GM03348 (cell line): ENCODE measurements around the gene SLC10A7.
"Not testable (repeated sequence)": the region's sequence is repeated elsewhere in the genome, so short reads cannot be mapped to it uniquely, and the experiment has no call there.

ENCODE experiments used
- DNase-seq: peaks from one replicate; pipeline ENCODE4 v3.0.0; 2012; ENCODE audit warnings: low spot score

SLC10A7 gene

GRCh38 chr4:146439437-146439836 is 82.3 kb downstream of the SLC10A7 start:
- DNase-seq: no peak

GRCh38 chr4:146437778-146438177 is 84.0 kb downstream of the SLC10A7 start:
- DNase-seq: no peak

DNA sequence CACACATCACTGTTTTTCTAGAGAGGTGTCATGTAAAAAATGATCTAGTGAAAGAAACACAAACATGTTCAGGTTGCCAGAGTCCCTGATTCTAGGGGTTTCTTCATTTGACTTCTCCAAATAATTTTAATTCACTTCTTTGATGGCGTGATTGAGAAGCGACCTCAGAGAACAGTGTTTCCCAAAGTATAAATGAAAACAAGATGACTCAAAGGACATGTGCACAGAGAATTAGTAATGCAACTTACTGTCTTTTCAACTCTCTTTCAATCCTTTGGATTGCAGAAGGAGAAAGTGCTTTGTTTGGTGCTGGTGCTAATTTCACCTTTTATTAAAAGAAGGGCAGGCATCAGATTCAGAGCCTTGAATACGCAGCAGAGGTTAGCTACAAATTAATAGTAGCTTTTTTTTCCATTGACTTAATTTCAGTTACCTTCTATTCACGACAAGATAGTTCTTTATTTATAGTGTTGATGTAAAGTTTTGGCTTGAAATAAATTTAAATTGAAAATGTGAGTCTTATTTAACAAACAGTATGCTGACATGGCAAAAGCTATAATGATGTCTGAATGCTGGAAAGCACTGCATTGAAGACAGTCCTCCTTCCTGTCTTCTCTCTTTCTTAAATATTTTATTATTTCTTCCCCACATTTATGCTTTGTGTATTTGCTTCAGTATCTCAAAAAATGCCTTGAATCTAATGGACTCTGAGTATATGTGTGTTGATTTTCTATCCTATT is 85.1 kb downstream of the SLC10A7 start:
- no peak for DNase-seq

DNA sequence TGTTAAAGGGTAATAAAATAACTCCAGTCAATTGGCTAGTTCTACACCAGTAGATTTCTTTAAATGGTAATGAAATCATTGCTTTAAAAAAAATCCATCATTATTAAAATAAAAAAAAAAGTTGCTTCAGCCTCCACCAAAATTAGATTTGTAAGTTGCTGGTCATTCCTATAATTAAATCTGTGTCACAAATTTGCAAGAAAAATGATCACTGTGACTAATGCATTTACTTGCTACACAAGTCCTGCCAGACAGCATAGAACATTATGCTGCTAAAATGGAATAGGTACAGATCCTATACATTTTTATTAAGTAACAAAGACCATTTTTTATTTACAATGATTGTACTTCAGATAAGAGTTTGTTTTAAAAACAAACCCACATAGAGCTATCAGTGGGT is 85.8 kb downstream of the SLC10A7 start:
- no peak for DNase-seq

DNA sequence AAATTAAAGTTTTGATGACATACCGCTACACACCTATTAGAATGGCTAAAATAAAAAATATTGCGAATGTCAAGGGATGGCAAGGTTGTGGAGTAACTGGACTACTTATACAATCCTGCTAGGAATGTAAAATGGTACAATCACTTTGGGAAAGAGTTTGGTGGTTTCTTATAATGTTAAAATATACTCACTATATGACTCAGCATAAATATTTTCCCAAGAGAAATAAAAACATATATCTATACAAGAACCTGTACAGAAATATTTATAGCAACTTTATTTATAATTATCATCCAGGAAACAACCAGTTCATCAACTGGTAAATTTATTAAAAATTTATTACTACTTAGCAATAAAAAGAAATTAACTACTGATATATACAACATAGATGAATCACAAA is 89.7 kb downstream of the SLC10A7 start:
- no peak for DNase-seq

- no peak for DNase-seq
Measured at GRCh38 chr4:146428298-146428697, 93.4 kb downstream of the SLC10A7 start.

DNA sequence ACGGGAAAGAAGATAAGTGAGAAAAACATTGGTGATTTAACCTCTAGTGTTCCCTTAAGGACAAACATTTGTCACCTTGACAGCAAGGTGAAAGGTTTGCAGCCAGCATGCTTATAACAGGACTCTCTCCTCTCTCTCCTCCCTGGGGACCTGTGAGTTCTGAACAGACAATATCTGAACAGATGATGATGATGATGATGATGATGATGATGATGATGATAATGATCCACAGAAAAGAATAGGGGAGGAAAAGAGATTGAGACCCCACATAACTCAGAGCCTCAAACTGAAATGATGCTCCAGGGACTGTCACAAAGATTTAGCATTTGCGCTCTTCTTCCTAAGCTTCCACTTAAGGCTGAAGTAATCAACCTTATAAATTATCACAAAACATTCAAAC is 103.9 kb downstream of the SLC10A7 start:
- no peak for DNase-seq

- DNase-seq: no peak
Measured at GRCh38 chr4:146415829-146416228, 105.9 kb downstream of the SLC10A7 start.

- no peak for DNase-seq
Measured at GRCh38 chr4:146407669-146408084, 114.1 kb downstream of the SLC10A7 start.

DNA sequence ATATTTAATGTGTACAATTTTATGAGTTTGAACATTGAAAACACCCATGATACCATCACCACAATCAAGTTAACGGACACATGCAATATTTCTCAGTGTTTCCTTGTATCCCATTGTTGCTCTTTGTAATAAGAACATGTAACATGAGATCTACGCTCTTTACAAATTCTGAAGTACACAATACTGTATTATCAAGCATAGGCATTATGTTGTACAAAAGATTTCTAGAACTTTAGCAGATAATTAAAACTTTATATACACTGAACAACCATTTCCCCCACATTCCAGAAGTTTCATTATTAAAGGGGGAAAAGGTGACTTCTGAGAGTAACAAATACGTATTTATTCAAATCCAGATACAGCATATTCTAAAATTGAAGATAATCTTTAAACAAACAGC is 114.5 kb downstream of the SLC10A7 start:
- no peak for DNase-seq

GRCh38 chr4:146401274-146401673 is 120.5 kb downstream of the SLC10A7 start:
- no peak for DNase-seq

- DNase-seq: no peak
Measured at GRCh38 chr4:146398896-146399445, 122.8 kb downstream of the SLC10A7 start.

GRCh38 chr4:146398404-146398803 is 123.3 kb downstream of the SLC10A7 start:
- peak; percentile 8 for DNase-seq

- no peak for DNase-seq
Measured at GRCh38 chr4:146389561-146389960, 132.2 kb downstream of the SLC10A7 start.

DNA sequence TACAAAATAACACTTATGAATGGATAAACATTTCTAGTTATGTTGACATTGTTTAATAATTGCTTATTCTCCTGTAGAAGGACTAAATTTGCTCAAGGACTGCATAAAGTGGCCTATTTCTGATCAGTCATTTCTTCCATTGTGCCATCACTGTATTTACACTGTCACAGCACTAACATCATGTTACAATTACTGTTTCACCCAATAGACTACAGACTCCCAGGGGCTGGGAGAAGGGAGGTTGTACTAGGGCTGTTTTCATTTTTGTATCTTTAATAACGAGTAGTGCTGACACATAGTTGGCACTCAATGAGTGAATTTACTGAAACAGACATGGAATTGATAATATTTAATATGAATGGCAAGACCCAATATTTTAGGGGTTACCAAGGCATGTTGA is 139.5 kb downstream of the SLC10A7 start:
- no peak for DNase-seq

- DNase-seq: no peak
Measured at GRCh38 chr4:146381263-146381872, 140.4 kb downstream of the SLC10A7 start.

GRCh38 chr4:146379744-146380143 is 142.0 kb downstream of the SLC10A7 start:
- DNase-seq: no peak

DNA sequence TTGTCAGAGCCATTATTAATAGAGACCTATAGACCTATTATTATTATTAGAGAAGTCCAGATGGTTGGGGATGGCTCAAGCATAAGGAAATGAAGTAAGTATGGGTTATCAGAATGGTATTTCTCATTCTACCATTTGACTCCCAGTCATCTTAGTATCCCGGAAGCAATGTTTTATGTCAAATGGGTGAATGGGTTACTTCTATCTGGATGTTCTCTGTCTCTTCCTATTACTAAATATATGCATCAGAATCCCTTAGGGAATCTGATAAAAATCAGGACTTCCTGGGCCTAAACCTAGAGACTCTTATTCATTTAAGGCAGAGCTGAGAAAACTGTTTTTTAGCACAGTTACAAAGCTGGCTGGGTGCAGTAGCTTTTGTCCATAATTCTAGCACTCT is 149.9 kb downstream of the SLC10A7 start:
- no peak for DNase-seq

DNA sequence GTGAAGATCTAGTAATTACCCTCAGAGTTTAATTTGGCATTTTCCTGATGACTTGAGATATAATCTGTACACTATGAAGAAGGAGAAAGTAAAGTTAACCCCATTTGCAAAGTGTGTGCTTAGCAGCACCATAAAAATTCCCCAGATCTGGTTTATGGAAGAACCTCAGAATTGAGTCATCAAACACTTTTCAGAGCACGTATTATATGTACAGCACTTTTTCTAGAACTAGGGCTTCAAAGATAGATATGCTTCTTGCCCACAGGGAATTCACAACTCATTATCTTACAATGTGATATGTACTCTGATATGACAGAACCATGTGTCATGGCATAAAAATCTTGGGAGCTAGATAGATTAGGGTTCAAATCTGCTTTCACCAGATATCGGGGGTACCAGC is 150.9 kb downstream of the SLC10A7 start:
- no peak for DNase-seq

GRCh38 chr4:146369446-146369845 is 152.3 kb downstream of the SLC10A7 start:
- no peak for DNase-seq

DNA sequence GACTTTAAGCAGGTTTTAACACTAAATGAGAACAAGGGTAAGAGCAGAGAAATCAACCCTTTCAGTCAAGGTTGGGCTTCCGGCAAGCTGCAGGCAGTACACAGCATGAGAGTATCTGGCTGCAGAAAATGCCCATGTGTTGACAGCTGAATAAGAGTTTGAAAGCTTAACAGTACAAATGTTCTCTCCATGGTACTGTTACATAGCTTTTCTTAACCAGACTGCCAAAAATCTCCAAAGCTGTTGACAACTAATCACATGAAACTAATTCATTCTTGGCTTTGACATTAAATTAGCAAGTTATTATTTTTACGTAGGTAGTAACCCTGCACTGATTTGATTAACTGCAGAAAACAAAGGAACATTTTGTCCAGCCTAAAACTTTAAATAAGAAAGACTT is 153.5 kb downstream of the SLC10A7 start:
- DNase-seq: no peak

DNA sequence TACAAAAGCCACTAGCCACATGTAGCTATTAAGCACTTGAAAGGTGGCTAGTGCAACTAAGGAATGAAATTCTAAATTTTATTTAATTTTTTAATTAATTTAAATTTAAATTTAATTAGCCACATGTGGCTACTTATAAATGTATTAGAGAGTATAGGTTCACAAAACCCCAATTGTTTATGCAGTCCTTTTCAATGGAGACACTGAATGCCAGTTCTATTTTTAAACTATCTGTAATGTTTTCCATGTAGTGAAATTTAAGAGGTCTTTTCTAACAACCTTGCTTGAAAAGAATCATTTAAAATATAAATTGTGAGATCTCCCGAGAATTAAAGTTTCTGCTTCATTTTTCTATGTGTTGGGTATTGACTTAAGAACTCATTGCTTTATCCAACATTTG is 154.4 kb downstream of the SLC10A7 start:
- DNase-seq: no peak

DNA sequence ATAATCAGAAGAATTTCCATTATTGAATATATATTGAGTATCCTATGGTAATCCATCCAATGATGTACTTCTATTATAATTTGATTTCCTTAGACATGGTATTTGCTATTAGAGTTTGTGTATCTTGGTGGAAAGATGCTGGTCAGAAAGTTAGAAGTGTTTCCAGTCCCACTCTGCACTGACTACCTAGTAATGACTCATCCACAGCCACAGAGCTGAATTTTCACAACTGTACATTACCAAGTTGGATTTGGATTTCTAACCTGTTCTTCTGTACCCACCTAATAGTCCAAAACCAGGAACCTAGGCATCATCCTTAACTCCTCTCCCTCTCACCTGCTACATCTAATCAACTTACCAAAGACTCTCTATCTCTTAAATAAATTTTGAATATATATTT is 162.0 kb downstream of the SLC10A7 start:
- no peak for DNase-seq

DNA sequence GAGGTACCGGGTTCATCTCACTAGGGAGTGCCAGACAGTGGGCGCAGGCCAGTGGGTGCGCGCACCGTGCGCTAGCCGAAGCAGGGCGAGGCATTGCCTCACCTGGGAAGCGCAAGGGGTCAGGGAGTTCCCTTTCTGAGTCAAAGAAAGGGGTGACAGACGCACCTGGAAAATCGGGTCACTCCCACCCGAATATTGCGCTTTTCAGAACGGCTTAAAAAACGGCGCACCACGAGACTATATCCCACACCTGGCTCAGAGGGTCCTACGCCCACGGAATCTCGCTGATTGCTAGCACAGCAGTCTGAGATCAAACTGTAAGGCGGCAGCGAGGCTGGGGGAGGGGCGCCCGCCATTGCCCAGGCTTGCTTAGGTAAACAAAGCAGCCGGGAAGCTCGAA is 171.6 kb downstream of the SLC10A7 start:
- DNase-seq: not testable (repeated sequence)
